Left ventricle myocardium inferior (tissue), 1 donor: ENCODE results near the gene KIAA1210. TPM values are rescaled to one million over a fixed set of nuclear protein-coding genes. Genes with fewer than 3 reads are reported as not detected.

Source experiments
- DNase-seq: peaks from one replicate; pipeline ENCODE4 v3.0.0-alpha.2; 2020
- H3K27ac ChIP-seq: fragments of 200-600 bp; replicated peaks from 2 replicates; pipeline ENCODE4 v1.8.0; 2021
- H3K27me3 ChIP-seq: fragments of 200-600 bp; 2 replicates; pipeline ENCODE4 v1.8.0; 2021; ENCODE audit warnings: low read depth
- H3K36me3 ChIP-seq: fragments of 200-600 bp; 2 replicates; pipeline ENCODE4 v1.8.0; 2021
- H3K4me1 ChIP-seq: fragments of 200-600 bp; 2 replicates; pipeline ENCODE4 v1.8.0; 2021
- H3K4me3 ChIP-seq: fragments of 200-600 bp; 2 replicates; pipeline ENCODE4 v1.8.0; 2021; ENCODE audit warnings: mild to moderate bottlenecking, moderate library complexity
- H3K9me3 ChIP-seq: fragments of 200-600 bp; replicated peaks from 2 replicates; pipeline ENCODE4 v1.8.0; 2021
- CTCF ChIP-seq: fragments of 200-600 bp; IDR thresholded peaks from 2 replicates; pipeline ENCODE4 v1.8.0; 2021; ENCODE audit warnings: antibody characterized with exemption, mild to moderate bottlenecking, borderline replicate concordance
- intact Hi-C: fragments of 100-400 bp; cut with micrococcal nuclease; formaldehyde crosslinking; loops from one replicate; pipeline ENCODE4 v1.11.0; 2022
- total RNA-seq: library from RNA; stranded (reverse); fragmentation: NEBNext Ultra II Directional; extraction: Animal tissue kit (Norgen Biotek cat#: 25700); gene quantifications from one replicate; pipeline ENCODE4 v1.2.1, GENCODE V29; 2021
- donor health status: DM: no; HTN: yes; CAD: no; lungs with severe emphysema.

The KIAA1210 gene
- total RNA-seq, 1 donor from 2014 or later, result not detected

GRCh38 chrX:119072744-119073143, 54.9 kb downstream of the KIAA1210 start, which contains the start of gene CT47C1:
CT47C1 (plus strand) TSS chrX:119072993; CDS start chrX:119073226, 233 bp downstream.
- H3K4me1 ChIP-seq, result no peaks in the 10 kb centered on the region
- H3K27me3 ChIP-seq, result no peaks in the 10 kb centered on the region
- H3K36me3 ChIP-seq, result no peaks in the 10 kb centered on the region
- no peak for TF ChIP-seq CTCF
- H3K9me3 ChIP-seq, result no peaks in the 10 kb centered on the region
- H3K27ac ChIP-seq, result no peak within 1 kb of the TSS
- intact Hi-C loops, result no loop called here
- no peak within 1 kb of the TSS for H3K4me3 ChIP-seq
- DNase-seq, result no peak

GRCh38 chrX:119071381-119071780, 56.2 kb downstream of the KIAA1210 start:
- DNase-seq, result no peak
- Histone ChIP-seq H3K4me1 (no peaks in the 10 kb centered on the region), H3K9me3 (no peaks in the 10 kb centered on the region), H3K27me3 (no peaks in the 10 kb centered on the region), H3K36me3 (no peaks in the 10 kb centered on the region), H3K27ac (no peak overlapping the region), H3K4me3 (no peak overlapping the region)
- intact Hi-C loops, result no loop called here
- no peak for TF ChIP-seq CTCF

GRCh38 chrX:119069762-119070161, 57.9 kb downstream of the KIAA1210 start:
- no peak for DNase-seq
- intact Hi-C loops, result loop anchor here (10.0 kb wide), 1 partner anchor 65 kb away; no protein-coding TSS in a partner anchor
- H3K27me3 ChIP-seq, result no peaks in the 10 kb centered on the region
- TF ChIP-seq CTCF, result no peak
- H3K36me3 ChIP-seq, result no peaks in the 10 kb centered on the region
- H3K4me3 ChIP-seq, result no peak overlapping the region
- H3K9me3 ChIP-seq, result no peaks in the 10 kb centered on the region
- H3K27ac ChIP-seq, result no peak overlapping the region
- no peaks in the 10 kb centered on the region for H3K4me1 ChIP-seq

GRCh38 chrX:119069128-119069527, 58.5 kb downstream of the KIAA1210 start:
- Histone ChIP-seq H3K27ac (no peak overlapping the region), H3K27me3 (no peaks in the 10 kb centered on the region), H3K4me1 (no peaks in the 10 kb centered on the region), H3K4me3 (no peak overlapping the region), H3K36me3 (no peaks in the 10 kb centered on the region), H3K9me3 (no peaks in the 10 kb centered on the region)
- intact Hi-C loops, result loop anchor here (10.0 kb wide), 1 partner anchor 64 kb away; no protein-coding TSS in a partner anchor
- DNase-seq, result no peak
- TF ChIP-seq CTCF, result no peak

GRCh38 chrX:119067023-119067739, 60.4 kb downstream of the KIAA1210 start:
- Histone ChIP-seq H3K4me3 (no peak overlapping the region), H3K27me3 (no peaks in the 10 kb centered on the region), H3K36me3 (no peaks in the 10 kb centered on the region), H3K4me1 (peaks cover 5% of the 10 kb centered on the region), H3K27ac (no peak overlapping the region), H3K9me3 (no peaks in the 10 kb centered on the region)
- intact Hi-C loops, result loop anchor here (10.0 kb wide), 1 partner anchor 62 kb away; no protein-coding TSS in a partner anchor
- TF ChIP-seq CTCF, result peak; percentile 70
- peak; percentile 43 for DNase-seq
